ENCODE measurements around the gene SSNA1. TPM values are rescaled to one million over a fixed set of nuclear protein-coding genes. Genes with fewer than 3 reads are reported as not detected.
A peak's percentile ranks its signal among the peaks of the same experiment; 100 is the strongest.

The SSNA1 gene
- total RNA-seq, 4 donors from 2014 or later, result 79.2 to 112 (median 93.1) TPM

DNA sequence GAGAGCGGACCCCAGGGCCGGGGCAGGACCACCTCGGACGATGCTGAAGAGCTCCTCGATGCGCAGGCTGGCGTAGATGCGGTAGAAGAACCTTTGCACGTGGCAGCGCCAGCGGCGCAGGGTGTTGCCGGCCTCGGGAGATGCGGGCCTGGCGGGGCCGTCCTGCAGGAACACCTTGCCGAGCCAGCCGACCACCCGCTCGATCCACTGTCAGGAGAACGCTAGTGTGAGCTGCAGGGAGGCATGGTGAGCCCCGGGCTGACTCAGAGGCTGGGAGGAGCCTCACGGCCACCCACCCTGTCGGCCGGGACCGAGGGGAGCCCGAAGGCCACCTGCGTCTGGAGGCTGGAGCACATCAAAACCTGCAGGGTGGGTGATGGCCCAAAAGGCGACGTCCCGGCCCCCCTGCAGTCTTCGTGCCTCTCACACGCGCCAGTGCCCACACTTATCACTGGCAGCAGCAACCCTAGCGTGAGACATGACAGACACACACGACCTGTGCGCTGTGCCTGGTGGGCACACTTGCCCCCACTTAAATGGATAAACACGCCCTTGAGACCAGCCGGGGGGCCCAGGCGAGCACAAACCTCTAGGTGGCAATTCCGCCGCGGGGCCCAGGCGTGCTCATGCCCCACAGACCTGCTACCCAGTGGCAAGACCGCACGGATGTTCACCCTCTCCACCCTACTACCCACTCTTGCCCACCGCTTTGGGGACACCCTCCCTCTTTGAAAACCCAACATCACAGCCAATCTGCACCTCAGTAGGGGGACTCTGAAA lies 3.4 kb upstream of the SSNA1 start:
- DNase-seq (ENCODE audit: low spot score in 2 of 2), result no peak
- intact Hi-C loops (cut with DNase I; ENCODE audit: low total_unique reads), result loop anchor here (5.0 kb wide), 1 partner anchor 78 kb away; no protein-coding TSS in a partner anchor
- TF ChIP-seq POLR2A (IDR thresholded peaks at IDR 0.05) (no peak), CTCF (IDR thresholded peaks at IDR 0.05) (no peak)
- WGBS, 2 donors, result 92 to 95% methylated on average over 47 to 48 of the region's 48 CpGs
- no peak overlapping the region for H3K4me3 ChIP-seq (ENCODE audit: low read depth, poor library complexity, severe bottlenecking)

GRCh38 chr9:137185921-137186320 lies 2.6 kb upstream of the SSNA1 start:
- 93 to 95% methylated on average over 19 of the region's 19 CpGs for WGBS, 2 donors
- no peak for DNase-seq (ENCODE audit: low spot score in 2 of 2)
- no peak overlapping the region for H3K4me3 ChIP-seq (ENCODE audit: low read depth, poor library complexity, severe bottlenecking)
- intact Hi-C loops (cut with DNase I; ENCODE audit: low total_unique reads), result loop anchor here (5.0 kb wide), 1 partner anchor 79 kb away; no protein-coding TSS in a partner anchor
- no peak for TF ChIP-seq CTCF (IDR thresholded peaks at IDR 0.05)
- TF ChIP-seq POLR2A (IDR thresholded peaks at IDR 0.05), result no peak

DNA sequence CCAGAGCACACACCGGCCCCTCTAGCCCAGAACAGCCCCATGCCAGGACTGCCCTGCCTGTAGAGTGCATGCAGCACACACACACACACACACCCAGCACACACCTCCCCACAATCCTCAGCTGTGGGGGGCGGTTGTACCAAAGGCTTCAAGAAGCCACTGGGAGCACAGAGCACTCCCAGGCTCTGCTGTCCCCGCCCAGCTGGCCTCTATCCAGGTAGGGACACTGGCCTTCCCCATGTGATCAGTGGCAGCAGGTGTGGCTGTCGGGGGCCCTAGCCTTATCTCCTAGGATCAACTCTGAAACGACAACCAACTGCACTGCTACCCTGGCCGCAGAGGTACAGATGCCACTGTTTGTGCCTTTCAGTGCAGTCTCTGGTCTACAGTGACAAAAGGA lies 2.1 kb upstream of the SSNA1 start:
- WGBS, 2 donors, result 71 to 72% methylated on average over 6 of the region's 6 CpGs
- intact Hi-C loops (cut with DNase I; ENCODE audit: low total_unique reads), result loop anchor here (5.0 kb wide), 1 partner anchor 79 kb away; no protein-coding TSS in a partner anchor
- no peak overlapping the region for H3K4me3 ChIP-seq (ENCODE audit: low read depth, poor library complexity, severe bottlenecking)
- TF ChIP-seq POLR2A (IDR thresholded peaks at IDR 0.05) (no peak), CTCF (IDR thresholded peaks at IDR 0.05) (no peak)
- DNase-seq (ENCODE audit: low spot score in 2 of 2), result no peak

DNA sequence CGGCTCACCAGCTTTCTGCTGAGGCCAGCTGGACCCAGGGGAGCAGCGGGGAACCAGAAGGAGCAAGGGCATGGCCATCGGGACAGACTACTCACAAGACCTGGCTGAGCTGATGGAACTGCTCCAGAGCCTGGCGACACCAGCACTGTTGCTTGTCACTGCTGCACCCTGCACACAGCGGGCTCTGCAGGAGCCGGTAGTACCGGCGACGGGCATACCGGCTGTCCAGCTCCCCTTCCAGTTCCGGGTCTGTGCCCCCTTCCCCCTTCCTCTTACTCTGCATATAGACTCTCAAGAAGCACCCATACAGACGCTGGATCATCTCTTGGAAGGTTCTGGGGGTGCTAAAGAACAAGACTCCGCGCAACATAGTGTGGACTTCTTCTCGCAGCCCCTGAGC lies 1.1 kb upstream of the SSNA1 start:
- TF ChIP-seq CTCF (IDR thresholded peaks at IDR 0.05) (no peak), POLR2A (IDR thresholded peaks at IDR 0.05) (no peak)
- intact Hi-C loops (cut with DNase I; ENCODE audit: low total_unique reads), result loop anchor here (5.0 kb wide), 1 partner anchor 80 kb away; no protein-coding TSS in a partner anchor
- peak overlapping the region; percentile 71 for H3K4me3 ChIP-seq (ENCODE audit: low read depth, poor library complexity, severe bottlenecking)
- 81 to 85% methylated on average over 15 of the region's 15 CpGs for WGBS, 2 donors
- DNase-seq (ENCODE audit: low spot score in 2 of 2), result no peak

GRCh38 chr9:137188086-137188489 lies 388 bp upstream of the SSNA1 start:
- intact Hi-C loops (cut with DNase I; ENCODE audit: low total_unique reads), result loop anchor here (5.0 kb wide), 1 partner anchor 81 kb away; no protein-coding TSS in a partner anchor
- DNase-seq (ENCODE audit: low spot score in 2 of 2), result no peak
- WGBS, 2 donors, result 1% methylated on average over 28 to 31 of the region's 31 CpGs
- no peak for TF ChIP-seq POLR2A (IDR thresholded peaks at IDR 0.05)
- TF ChIP-seq CTCF (IDR thresholded peaks at IDR 0.05), result no peak
- H3K4me3 ChIP-seq (ENCODE audit: low read depth, poor library complexity, severe bottlenecking), result peak overlapping the region; percentile 71

Measured in lower leg skin (tissue), 4 donors.